Smooth muscle cell (in vitro differentiated cells): ENCODE results near the gene LRRC8C. TPM values are rescaled to one million over a fixed set of nuclear protein-coding genes. Genes with fewer than 3 reads are reported as not detected.

ENCODE experiments used
- DNase-seq: peaks from one replicate; lab custom pipeline; 2025; ENCODE audit not compliant: unreplicated experiment; lab: John Stamatoyannopoulos, UW
- H2AFZ ChIP-seq: fragments of 200-600 bp; sonication (generic); 2 replicates; pipeline ENCODE4 v1.6.0; 2016; ENCODE audit warnings: antibody characterized with exemption, low read depth, mild to moderate bottlenecking
- H3F3A ChIP-seq: fragments of 200-600 bp; sonication (generic); 2 replicates; pipeline ENCODE4 v1.6.0; 2017; ENCODE audit warnings: antibody characterized with exemption, low read depth
- H3K27ac ChIP-seq: fragments of 200-600 bp; sonication (generic); 2 replicates; pipeline ENCODE4 v1.5.1; 2016; ENCODE audit warnings: low read depth, mild to moderate bottlenecking
- H3K27me3 ChIP-seq: fragments of 200-600 bp; sonication (generic); 2 replicates; pipeline ENCODE4 v1.6.1; 2016; ENCODE audit warnings: low read depth, mild to moderate bottlenecking
- H3K36me3 ChIP-seq: fragments of 200-600 bp; sonication (generic); 2 replicates; pipeline ENCODE4 v1.5.1; 2016; ENCODE audit warnings: low read depth
- H3K4me1 ChIP-seq: fragments of 200-600 bp; sonication (generic); 2 replicates; pipeline ENCODE4 v1.5.1; 2016; ENCODE audit warnings: low read depth
- H3K4me2 ChIP-seq: fragments of 200-600 bp; sonication (generic); 2 replicates; pipeline ENCODE4 v1.6.0; 2016; ENCODE audit warnings: mild to moderate bottlenecking
- H3K4me3 ChIP-seq: fragments of 200-600 bp; sonication (generic); 2 replicates; pipeline ENCODE4 v1.5.1; 2016; ENCODE audit warnings: mild to moderate bottlenecking
- H3K79me2 ChIP-seq: fragments of 200-600 bp; sonication (generic); 2 replicates; pipeline ENCODE4 v1.6.0; 2016; ENCODE audit warnings: low read depth, mild to moderate bottlenecking
- H3K9ac ChIP-seq: fragments of 200-600 bp; sonication (generic); 2 replicates; pipeline ENCODE4 v1.6.0; 2016; ENCODE audit warnings: low read depth
- H3K9me3 ChIP-seq: fragments of 200-600 bp; sonication (generic); replicated peaks from 2 replicates; pipeline ENCODE4 v1.5.1; 2016; ENCODE audit warnings: low read depth
- H4K20me1 ChIP-seq: fragments of 200-600 bp; sonication (generic); 2 replicates; pipeline ENCODE4 v1.6.0; 2016; ENCODE audit warnings: low read depth
- CTCF ChIP-seq: fragments of 200-600 bp; sonication (generic); IDR thresholded peaks from 2 replicates; pipeline ENCODE4 v1.5.1; 2017; ENCODE audit warnings: borderline replicate concordance, mild to moderate bottlenecking, antibody characterized with exemption; ENCODE audit not compliant: insufficient read depth, poor library complexity, severe bottlenecking
- WGBS: methylation state at CpG from one replicate; pipeline ENCODE4 v1.1.7; 2016; ENCODE audit warnings: low lambda C conversion rate; 5-methylcytosine and 5-hydroxymethylcytosine counted together
- polyA plus RNA-seq: library from polyadenylated mRNA; unstranded; fragments of >200 nt; fragmentation: Nextera tagmentation; extraction: Ambion mirVana; gene quantifications from 2 replicates; pipeline ENCODE4 v1.2.1, GENCODE V29; 2016
- total RNA-seq: library from RNA; depleted of rRNA; stranded (reverse); fragments of >200 nt; gene quantifications from 2 replicates; pipeline ENCODE4 v1.2.3, GENCODE V29; 2014

Gene LRRC8C
- total and polyA plus RNA-seq, 2 experiments from 2014 or later = 2.2 to 7.2 TPM

- Histone ChIP-seq H3F3A (peaks cover 18% of the 10 kb centered on the region), H3K9me3 (no peaks in the 10 kb centered on the region), H3K27ac (no peak overlapping the region), H3K36me3 (no peaks in the 10 kb centered on the region), H3K4me3 (no peak overlapping the region), H4K20me1 (no peaks in the 10 kb centered on the region), H3K79me2 (no peaks in the 10 kb centered on the region), H3K4me1 (peaks cover 26% of the 10 kb centered on the region), H3K9ac (no peak overlapping the region), H3K27me3 (no peaks in the 10 kb centered on the region), H3K4me2 (no peak overlapping the region), H2AFZ (no peak overlapping the region)
- TF ChIP-seq CTCF = no peak
- DNase-seq = no peak
- WGBS = 84% methylated on average over 6 of the region's 6 CpGs
Measured at GRCh38 chr1:89723863-89724262, 90.9 kb downstream of the LRRC8C start.

- Histone ChIP-seq H3K9ac (no peak overlapping the region), H3K4me1 (peaks cover 20% of the 10 kb centered on the region), H3K9me3 (no peaks in the 10 kb centered on the region), H2AFZ (peak overlapping the region; percentile 51), H3K4me2 (no peak overlapping the region), H3F3A (peaks cover 12% of the 10 kb centered on the region), H3K27me3 (no peaks in the 10 kb centered on the region), H3K4me3 (no peak overlapping the region), H3K27ac (peak overlapping the region; percentile 37), H3K36me3 (no peaks in the 10 kb centered on the region), H3K79me2 (no peaks in the 10 kb centered on the region), H4K20me1 (no peaks in the 10 kb centered on the region)
- no peak for TF ChIP-seq CTCF
- WGBS = 87% methylated on average over 3 of the region's 3 CpGs
- DNase-seq = no peak
Measured at GRCh38 chr1:89724369-89725010, 91.6 kb downstream of the LRRC8C start.

GRCh38 chr1:89725011-89725370, 92.1 kb downstream of the LRRC8C start:
- H2AFZ ChIP-seq = peak overlapping the region; percentile 51
- H3K27ac ChIP-seq = peak overlapping the region; percentile 37
- peaks cover 8% of the 10 kb centered on the region for H3F3A ChIP-seq
- H4K20me1 ChIP-seq = no peaks in the 10 kb centered on the region
- 54% methylated on average over 4 of the region's 4 CpGs for WGBS
- TF ChIP-seq CTCF = no peak
- H3K9me3 ChIP-seq = no peaks in the 10 kb centered on the region
- no peak overlapping the region for H3K9ac ChIP-seq
- H3K4me1 ChIP-seq = peaks cover 15% of the 10 kb centered on the region
- no peak for DNase-seq
- no peak overlapping the region for H3K4me2 ChIP-seq
- H3K36me3 ChIP-seq = no peaks in the 10 kb centered on the region
- H3K79me2 ChIP-seq = no peaks in the 10 kb centered on the region
- H3K27me3 ChIP-seq = no peaks in the 10 kb centered on the region
- H3K4me3 ChIP-seq = no peak overlapping the region

GRCh38 chr1:89725631-89726030, 92.7 kb downstream of the LRRC8C start:
- no peak overlapping the region for H2AFZ ChIP-seq

More at GRCh38 chr1:89725631-89726030, 92.7 kb downstream of the LRRC8C start:
- H3K79me2 ChIP-seq = no peaks in the 10 kb centered on the region
- no peaks in the 10 kb centered on the region for H3K36me3 ChIP-seq
- H3K9ac ChIP-seq = no peak overlapping the region
- H3K27ac ChIP-seq = no peak overlapping the region
- DNase-seq = no peak
- 97% methylated on average over 4 of the region's 4 CpGs for WGBS
- no peaks in the 10 kb centered on the region for H3K27me3 ChIP-seq
- peaks cover 5% of the 10 kb centered on the region for H3F3A ChIP-seq
- no peaks in the 10 kb centered on the region for H4K20me1 ChIP-seq
- H3K9me3 ChIP-seq = no peaks in the 10 kb centered on the region
- peaks cover 9% of the 10 kb centered on the region for H3K4me1 ChIP-seq
- no peak for TF ChIP-seq CTCF
- no peak overlapping the region for H3K4me2 ChIP-seq
- H3K4me3 ChIP-seq = no peak overlapping the region
